ENCODE results near the gene BTNL8.

BTNL8 gene, protein sequence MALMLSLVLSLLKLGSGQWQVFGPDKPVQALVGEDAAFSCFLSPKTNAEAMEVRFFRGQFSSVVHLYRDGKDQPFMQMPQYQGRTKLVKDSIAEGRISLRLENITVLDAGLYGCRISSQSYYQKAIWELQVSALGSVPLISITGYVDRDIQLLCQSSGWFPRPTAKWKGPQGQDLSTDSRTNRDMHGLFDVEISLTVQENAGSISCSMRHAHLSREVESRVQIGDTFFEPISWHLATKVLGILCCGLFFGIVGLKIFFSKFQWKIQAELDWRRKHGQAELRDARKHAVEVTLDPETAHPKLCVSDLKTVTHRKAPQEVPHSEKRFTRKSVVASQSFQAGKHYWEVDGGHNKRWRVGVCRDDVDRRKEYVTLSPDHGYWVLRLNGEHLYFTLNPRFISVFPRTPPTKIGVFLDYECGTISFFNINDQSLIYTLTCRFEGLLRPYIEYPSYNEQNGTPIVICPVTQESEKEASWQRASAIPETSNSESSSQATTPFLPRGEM

DNA sequence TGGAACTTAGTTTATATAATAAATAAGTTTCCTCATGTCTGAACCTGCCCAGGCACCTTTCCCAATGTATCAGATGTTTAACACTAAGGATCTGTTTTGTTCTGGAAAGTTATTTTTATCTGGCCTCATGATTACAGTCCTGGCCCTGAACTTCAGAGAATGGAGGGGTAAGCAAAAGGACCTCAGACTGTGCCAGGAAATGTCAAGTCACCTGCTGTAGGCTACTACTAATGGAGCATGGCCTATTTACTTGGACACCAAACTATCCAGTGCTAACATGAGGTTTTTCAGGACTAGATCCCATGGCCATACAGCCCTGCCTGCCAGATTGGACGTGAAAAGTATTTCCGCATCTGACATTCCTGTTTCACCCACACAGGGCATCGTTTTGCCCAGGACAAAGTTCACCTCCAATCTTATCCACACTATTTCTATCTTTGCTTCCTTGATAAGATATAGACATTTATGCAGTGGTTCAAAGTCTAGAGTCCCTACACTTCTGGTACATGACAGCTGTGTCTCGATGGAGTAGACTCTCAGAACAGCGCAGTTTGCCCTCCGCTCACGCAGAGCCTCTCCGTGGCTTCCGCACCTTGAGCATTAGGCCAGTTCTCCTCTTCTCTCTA lies at the start of gene BTNL8:
Gene BTNL8, plus strand, starts transcription at position 539 of the 626 bp plus-strand sequence. CDS start 152 bp downstream, outside the sequence.
- no peak within 1 kb of the TSS for H3K4me3 ChIP-seq (ENCODE audit: low read depth, low read length)
- TF ChIP-seq, protein P1, sequence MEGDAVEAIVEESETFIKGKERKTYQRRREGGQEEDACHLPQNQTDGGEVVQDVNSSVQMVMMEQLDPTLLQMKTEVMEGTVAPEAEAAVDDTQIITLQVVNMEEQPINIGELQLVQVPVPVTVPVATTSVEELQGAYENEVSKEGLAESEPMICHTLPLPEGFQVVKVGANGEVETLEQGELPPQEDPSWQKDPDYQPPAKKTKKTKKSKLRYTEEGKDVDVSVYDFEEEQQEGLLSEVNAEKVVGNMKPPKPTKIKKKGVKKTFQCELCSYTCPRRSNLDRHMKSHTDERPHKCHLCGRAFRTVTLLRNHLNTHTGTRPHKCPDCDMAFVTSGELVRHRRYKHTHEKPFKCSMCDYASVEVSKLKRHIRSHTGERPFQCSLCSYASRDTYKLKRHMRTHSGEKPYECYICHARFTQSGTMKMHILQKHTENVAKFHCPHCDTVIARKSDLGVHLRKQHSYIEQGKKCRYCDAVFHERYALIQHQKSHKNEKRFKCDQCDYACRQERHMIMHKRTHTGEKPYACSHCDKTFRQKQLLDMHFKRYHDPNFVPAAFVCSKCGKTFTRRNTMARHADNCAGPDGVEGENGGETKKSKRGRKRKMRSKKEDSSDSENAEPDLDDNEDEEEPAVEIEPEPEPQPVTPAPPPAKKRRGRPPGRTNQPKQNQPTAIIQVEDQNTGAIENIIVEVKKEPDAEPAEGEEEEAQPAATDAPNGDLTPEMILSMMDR (IDR thresholded peaks at IDR 0.05; ENCODE audit: low read depth, low read length): no peak
- in situ Hi-C loops (cut with HindIII; ENCODE audit: low sequenced_read_pairs): no loop called here
- DNase-seq (ENCODE audit: low read depth, low spot score): no peak

DNA sequence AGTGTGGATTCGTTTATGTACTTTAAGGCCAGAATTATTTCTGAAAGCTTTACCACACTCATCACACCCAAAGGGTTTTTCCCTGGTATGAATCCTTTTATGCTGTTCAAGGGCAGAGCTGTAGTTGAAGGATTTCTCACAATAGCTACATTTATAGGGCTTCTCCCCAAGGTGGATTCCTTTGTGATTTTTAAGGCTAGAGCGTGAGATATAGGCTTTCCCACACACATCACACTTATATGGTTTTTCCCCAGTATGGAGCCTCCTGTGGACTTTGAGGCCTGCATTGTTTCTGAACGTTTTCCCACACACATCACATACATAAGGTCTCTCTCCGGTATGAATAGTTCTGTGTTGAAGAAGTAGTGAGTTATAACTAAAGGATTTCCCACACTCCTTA lies 49.1 kb upstream of the BTNL8 start:
- DNase-seq (ENCODE audit: low read depth, low spot score): no peak
- TF ChIP-seq, protein P1 (IDR thresholded peaks at IDR 0.05; ENCODE audit: low read depth, low read length): no peak
- in situ Hi-C loops (cut with HindIII; ENCODE audit: low sequenced_read_pairs): no loop called here
- no peak overlapping the region for H3K4me3 ChIP-seq (ENCODE audit: low read depth, low read length)

DNA sequence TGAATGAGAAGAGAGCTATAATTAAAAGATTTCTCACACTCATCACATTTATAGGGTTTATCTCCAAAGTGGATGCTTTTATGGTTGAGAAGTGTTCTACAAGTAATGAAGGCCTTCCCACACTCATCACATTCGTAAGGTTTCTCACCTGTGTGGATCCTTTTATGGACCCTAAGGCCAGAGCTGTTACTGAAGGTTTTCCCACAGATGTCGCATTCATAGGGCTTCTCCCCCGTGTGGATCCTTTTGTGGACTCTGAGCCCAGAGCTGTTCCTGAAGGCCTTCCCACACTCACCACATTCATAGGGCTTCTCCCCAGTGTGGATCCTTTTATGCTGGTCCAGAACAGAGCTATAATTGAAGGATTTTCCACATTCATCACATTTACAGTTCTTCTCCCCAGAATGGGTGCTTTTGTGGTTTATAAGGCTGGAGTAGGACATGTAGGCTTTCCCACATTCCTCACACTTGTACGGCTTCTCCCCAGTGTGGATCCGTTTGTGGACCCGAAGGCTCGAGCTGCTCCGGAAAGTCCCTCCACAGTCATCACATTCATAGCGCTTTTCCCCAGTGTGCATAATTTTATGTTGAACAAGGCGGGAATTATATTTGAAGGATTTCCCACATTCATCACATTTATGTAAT lies 48.4 kb upstream of the BTNL8 start:
- TF ChIP-seq, protein P1 (IDR thresholded peaks at IDR 0.05; ENCODE audit: low read depth, low read length): no peak
- H3K4me3 ChIP-seq (ENCODE audit: low read depth, low read length): no peak overlapping the region
- in situ Hi-C loops (cut with HindIII; ENCODE audit: low sequenced_read_pairs): no loop called here
- DNase-seq (ENCODE audit: low read depth, low spot score): no peak

DNA sequence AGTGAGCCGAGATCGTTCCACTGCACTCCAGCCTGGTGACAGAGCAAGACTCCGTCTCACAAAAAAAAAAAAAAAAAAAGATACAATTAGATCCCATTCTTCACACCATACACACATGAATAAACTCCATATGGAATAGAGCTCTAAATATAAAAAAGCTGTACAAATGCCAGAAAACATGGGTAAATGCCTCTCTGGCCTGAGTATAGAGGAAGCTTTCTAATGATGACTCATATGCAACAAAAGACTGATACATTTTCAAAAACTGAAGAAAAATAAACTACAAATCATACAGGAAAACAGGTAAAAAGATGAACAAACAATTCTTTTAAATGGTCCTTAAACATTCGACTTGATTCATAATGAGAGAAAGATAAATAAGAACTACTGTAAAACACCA lies 46.5 kb upstream of the BTNL8 start:
- in situ Hi-C loops (cut with HindIII; ENCODE audit: low sequenced_read_pairs): no loop called here
- TF ChIP-seq, protein P1 (IDR thresholded peaks at IDR 0.05; ENCODE audit: low read depth, low read length): no peak

DNA sequence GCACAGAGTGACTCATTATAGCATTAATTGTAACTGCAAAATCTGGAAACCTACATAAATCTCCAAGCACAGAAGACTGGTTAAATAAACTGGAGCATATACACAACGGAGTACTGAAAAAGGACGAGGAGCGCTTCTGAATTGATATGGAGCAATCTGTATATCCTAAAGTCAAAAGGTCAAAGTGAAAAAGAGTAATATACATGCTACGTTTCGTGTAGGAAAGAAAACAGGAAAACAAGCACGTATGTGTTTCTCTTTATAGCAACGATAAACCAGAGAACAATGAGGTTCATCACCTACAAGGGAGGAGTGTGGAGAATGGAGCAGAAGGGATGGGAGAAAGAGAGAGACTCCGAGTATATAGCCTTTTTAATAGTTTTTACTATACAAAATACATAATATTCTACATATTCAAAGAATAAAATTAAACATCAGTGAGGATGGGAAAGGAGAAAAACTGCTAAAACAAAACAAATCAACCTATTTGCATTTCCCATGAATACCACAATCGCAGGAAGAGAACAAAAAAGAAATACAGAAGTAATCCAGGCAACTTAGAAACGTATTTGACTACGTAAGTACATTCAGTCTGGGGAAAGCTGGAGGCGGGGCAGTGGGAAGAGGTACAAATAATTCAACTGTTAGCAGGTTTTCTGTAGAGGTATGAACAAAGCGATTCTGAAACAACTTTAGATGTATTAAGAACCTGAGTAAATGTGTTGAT lies 45.7 kb upstream of the BTNL8 start:
- no peak for DNase-seq (ENCODE audit: low read depth, low spot score)
- in situ Hi-C loops (cut with HindIII; ENCODE audit: low sequenced_read_pairs): no loop called here
- no peak overlapping the region for H3K4me3 ChIP-seq (ENCODE audit: low read depth, low read length)
- TF ChIP-seq, protein P1 (IDR thresholded peaks at IDR 0.05; ENCODE audit: low read depth, low read length): no peak

More for the DNA sequence above, 46.5 kb upstream of the BTNL8 start:
- no peak overlapping the region for H3K4me3 ChIP-seq (ENCODE audit: low read depth, low read length)
- no peak for DNase-seq (ENCODE audit: low read depth, low spot score)

DNA sequence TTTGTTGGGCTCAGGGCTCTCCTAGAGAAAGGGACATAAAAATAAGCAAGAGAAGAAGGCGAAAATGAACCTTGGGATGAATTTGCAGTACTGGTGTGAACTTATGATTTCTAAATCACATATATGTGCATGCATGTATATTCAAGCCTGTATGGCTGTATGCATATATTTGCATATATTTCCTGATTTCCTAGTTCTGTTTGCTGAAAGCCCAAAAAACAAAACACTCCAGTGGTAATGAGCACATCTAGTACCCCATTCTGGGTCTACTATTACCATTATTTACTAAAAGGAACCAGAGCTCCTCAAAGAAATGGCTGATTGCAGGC lies 45.1 kb upstream of the BTNL8 start:
- TF ChIP-seq, protein P1 (IDR thresholded peaks at IDR 0.05; ENCODE audit: low read depth, low read length): no peak
- H3K4me3 ChIP-seq (ENCODE audit: low read depth, low read length): no peak overlapping the region
- no peak for DNase-seq (ENCODE audit: low read depth, low spot score)
- in situ Hi-C loops (cut with HindIII; ENCODE audit: low sequenced_read_pairs): no loop called here
